Measurements from ENCODE around the gene OR8G5.

- TF ChIP-seq CTCF (conservative IDR thresholded peaks at IDR 0.05; ENCODE audit: low read length): no peak
- TF ChIP-seq EZH2phosphoT487 (IDR thresholded peaks at IDR 0.05; ENCODE audit: borderline replicate concordance, low read depth, low read length): no peak
Measured at GRCh38 chr11:124233376-124233775, 22.8 kb upstream of the OR8G5 start.
